Lower lobe of right lung (tissue), 2 donors: ENCODE data around the gene AUTS2. TPM values are rescaled to one million over a fixed set of nuclear protein-coding genes. Genes with fewer than 3 reads are reported as not detected.

ENCODE experiments used
- ATAC-seq, 2 donors: fragments of 200-7000 bp; cut with Tn5 transposase; one replicate each; pipeline ENCODE4 v1.9.1; 2020 to 2022; ENCODE audit warnings: mild to moderate bottlenecking in 2 of 2, moderate library complexity in 2 of 2
- DNase-seq: peaks from one replicate; pipeline ENCODE4 v3.0.0-alpha.2; 2020
- H3K27ac ChIP-seq: fragments of 200-600 bp; one replicate; pipeline ENCODE4 v1.8.0; 2022
- H3K27me3 ChIP-seq: fragments of 200-600 bp; one replicate; pipeline ENCODE4 v1.8.0; 2022; ENCODE audit warnings: low read depth
- H3K36me3 ChIP-seq: fragments of 200-600 bp; one replicate; pipeline ENCODE4 v1.8.0; 2022; ENCODE audit warnings: mild to moderate bottlenecking
- H3K4me1 ChIP-seq: fragments of 200-600 bp; one replicate; pipeline ENCODE4 v1.8.0; 2022
- H3K4me3 ChIP-seq: fragments of 200-600 bp; one replicate; pipeline ENCODE4 v1.8.0; 2022; ENCODE audit warnings: mild to moderate bottlenecking
- H3K9me3 ChIP-seq: fragments of 200-600 bp; one replicate; pipeline ENCODE4 v1.8.0; 2022
- CTCF ChIP-seq: fragments of 200-600 bp; IDR thresholded peaks from one replicate; pipeline ENCODE4 v1.8.0; 2022; ENCODE audit warnings: antibody characterized with exemption, mild to moderate bottlenecking
- intact Hi-C: fragments of 100-400 bp; cut with DNase I; formaldehyde crosslinking; loops from one replicate; pipeline ENCODE4 v1.11.0; 2022
- total RNA-seq: library from RNA; stranded (reverse); fragmentation: NEBNext Ultra II Directional; extraction: Animal tissue kit (Norgen Biotek cat#: 25700); gene quantifications from one replicate; pipeline ENCODE4 v1.2.1, GENCODE V29; 2021
- donor health status: DM: no; HTN: yes; CAD: no; lungs with severe emphysema.

AUTS2 gene
- total RNA-seq, 1 donor from 2014 or later = 45.7 TPM

- DNase-seq (no peak), ATAC-seq (no peak)
- Histone ChIP-seq H3K27me3 (no peaks in the 10 kb centered on the region), H3K4me3 (no peak overlapping the region), H3K9me3 (no peaks in the 10 kb centered on the region), H3K27ac (no peak overlapping the region), H3K4me1 (no peaks in the 10 kb centered on the region), H3K36me3 (no peaks in the 10 kb centered on the region)
- intact Hi-C loops = no loop called here
- no peak for TF ChIP-seq CTCF
Measured at GRCh38 chr7:70545214-70545613, 946.9 kb downstream of the AUTS2 start.

GRCh38 chr7:70552141-70552540, 953.9 kb downstream of the AUTS2 start:
- Histone ChIP-seq H3K27ac (no peak overlapping the region), H3K9me3 (no peaks in the 10 kb centered on the region), H3K27me3 (no peaks in the 10 kb centered on the region), H3K4me1 (no peaks in the 10 kb centered on the region), H3K4me3 (no peak overlapping the region), H3K36me3 (no peaks in the 10 kb centered on the region)
- intact Hi-C loops = no loop called here
- no peak for TF ChIP-seq CTCF
- ATAC-seq = no peak
- DNase-seq = no peak

GRCh38 chr7:70553364-70553763, 955.1 kb downstream of the AUTS2 start:
- H3K4me3 ChIP-seq = no peak overlapping the region
- no peaks in the 10 kb centered on the region for H3K4me1 ChIP-seq
- H3K27ac ChIP-seq = no peak overlapping the region
- no peaks in the 10 kb centered on the region for H3K9me3 ChIP-seq
- no peaks in the 10 kb centered on the region for H3K27me3 ChIP-seq
- ATAC-seq = peak; percentile 57 to 62
- intact Hi-C loops = no loop called here
- no peaks in the 10 kb centered on the region for H3K36me3 ChIP-seq
- peak; percentile 49 for DNase-seq
- TF ChIP-seq CTCF = no peak

DNA sequence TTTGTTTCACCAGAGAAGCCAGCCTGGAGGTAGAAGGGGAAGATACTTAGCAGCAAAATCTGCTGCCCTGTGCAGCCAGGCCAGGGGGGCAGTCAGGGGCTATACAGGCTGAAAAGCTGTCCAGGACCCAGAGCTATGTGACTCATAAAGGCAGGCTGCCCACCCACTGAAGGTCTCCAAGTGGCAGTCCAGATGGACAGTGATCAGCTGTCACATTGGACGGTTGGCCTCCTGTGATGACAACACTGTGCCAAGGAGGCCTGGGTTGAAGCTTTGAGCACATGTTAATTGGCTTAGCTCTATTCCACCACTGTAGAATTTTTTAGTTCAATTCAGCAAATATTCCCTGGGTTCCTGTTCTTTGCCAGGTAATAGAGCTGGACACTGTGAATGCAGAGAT, 956.4 kb downstream of the AUTS2 start:
- TF ChIP-seq CTCF = no peak
- no peaks in the 10 kb centered on the region for H3K27me3 ChIP-seq
- DNase-seq (no peak), ATAC-seq (no peak)
- no peak overlapping the region for H3K27ac ChIP-seq
- H3K9me3 ChIP-seq = no peaks in the 10 kb centered on the region
- H3K4me3 ChIP-seq = no peak overlapping the region
- intact Hi-C loops = no loop called here
- no peaks in the 10 kb centered on the region for H3K4me1 ChIP-seq
- no peaks in the 10 kb centered on the region for H3K36me3 ChIP-seq

DNA sequence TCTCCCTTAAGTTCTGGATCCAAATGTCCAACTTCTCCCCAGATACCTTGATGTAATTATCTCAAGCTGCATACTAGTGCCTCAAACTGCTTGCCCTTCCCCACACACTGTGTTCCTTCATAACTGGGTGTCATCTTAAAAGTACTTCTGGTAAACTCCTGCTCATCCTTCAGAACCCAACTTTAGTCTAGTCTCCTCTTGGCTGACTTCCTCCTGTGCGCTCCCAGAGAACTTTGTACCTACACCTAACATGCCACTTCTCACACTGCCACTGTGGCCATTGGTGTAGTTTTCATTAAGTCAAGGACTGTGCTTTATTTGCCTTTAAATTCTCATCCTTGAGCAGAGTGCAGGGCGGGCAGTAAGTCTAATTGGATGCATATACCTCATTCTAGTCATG, 958.5 kb downstream of the AUTS2 start:
- H3K27me3 ChIP-seq = no peaks in the 10 kb centered on the region
- TF ChIP-seq CTCF = no peak
- DNase-seq = no peak
- H3K4me1 ChIP-seq = no peaks in the 10 kb centered on the region
- H3K4me3 ChIP-seq = no peak overlapping the region
- H3K27ac ChIP-seq = no peak overlapping the region
- intact Hi-C loops = no loop called here
- no peak for ATAC-seq
- H3K9me3 ChIP-seq = no peaks in the 10 kb centered on the region
- no peaks in the 10 kb centered on the region for H3K36me3 ChIP-seq

DNA sequence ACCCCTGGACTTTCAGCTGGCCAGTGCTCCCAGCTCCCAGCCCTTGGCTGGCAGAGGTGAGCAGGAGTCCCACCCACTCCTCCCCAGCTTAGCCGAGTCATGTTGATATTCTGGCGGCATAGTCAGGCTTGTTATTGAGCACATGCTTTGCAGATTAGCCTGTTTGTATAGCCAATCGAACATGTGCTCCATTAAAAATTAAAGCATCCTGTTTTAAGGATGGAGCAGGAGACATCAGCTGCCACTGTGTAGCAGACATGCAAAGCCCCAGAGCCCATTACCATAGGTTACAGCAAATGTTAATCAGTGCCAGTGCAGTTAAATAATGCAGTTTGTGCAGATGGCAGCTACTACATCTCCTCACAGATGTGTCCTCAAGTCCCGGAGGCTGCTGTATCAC, 959.1 kb downstream of the AUTS2 start:
- no peak for ATAC-seq
- TF ChIP-seq CTCF = no peak
- Histone ChIP-seq H3K27me3 (no peaks in the 10 kb centered on the region), H3K9me3 (no peaks in the 10 kb centered on the region), H3K27ac (no peak overlapping the region), H3K4me3 (no peak overlapping the region), H3K4me1 (no peaks in the 10 kb centered on the region), H3K36me3 (no peaks in the 10 kb centered on the region)
- DNase-seq = no peak
- intact Hi-C loops = no loop called here
